GM12878 (cell line): ENCODE measurements around the gene ADK. TPM values are rescaled to one million over a fixed set of nuclear protein-coding genes. Genes with fewer than 3 reads are reported as not detected.

ENCODE experiments used
- ATAC-seq: fragments of 200-7000 bp; cut with Tn5 transposase; 3 replicates; pipeline ENCODE4 v1.9.1; 2020; ENCODE audit warnings: mild to moderate bottlenecking, moderate library complexity
- BruUV-seq: library from RNA; stranded (reverse); fragments of 400-500 nt; replicated peaks from 2 replicates; lab custom pipeline; 2021; lab: Mats Ljungman, UMichigan
- CTCF ChIA-PET: fragments of 300-600 bp; sonication (Branson Sonifier 250); formaldehyde crosslinking; extraction: SDS; loops from one replicate; lab custom pipeline; 2021; ENCODE audit warnings: inconsistent platforms; lab: Yijun Ruan, JAX
- POLR2A ChIA-PET: fragments of 350-600 bp; formaldehyde crosslinking; extraction: SDS; loops from one replicate; lab custom pipeline; 2021; ENCODE audit warnings: inconsistent platforms; lab: Charles Lee
- RAD21 ChIA-PET: fragments of 300-600 bp; sonication (Branson Sonifier 250); formaldehyde crosslinking; loops from one replicate; lab custom pipeline; 2023; ENCODE audit warnings: antibody characterized with exemption; ENCODE audit not compliant: unreplicated experiment; lab: Charles Lee
- SMC1A ChIA-PET: fragments of 300-600 bp; sonication (Branson Sonifier 250); formaldehyde crosslinking; loops from one replicate; lab custom pipeline; 2023; ENCODE audit not compliant: unreplicated experiment, uncharacterized antibody; lab: Charles Lee
- DNase-seq: peaks from one replicate; pipeline ENCODE4 v3.0.0-alpha.2; 2011; ENCODE audit warnings: low read depth, low spot score
- FAIRE-seq: peaks from 3 replicates; lab custom pipeline; 2011; peaks lifted over from hg19 to GRCh38; lab: Jason Lieb, UNC
- H2AFZ ChIP-seq: 2 replicates; pipeline ENCODE4 v1.6.0; 2011; ENCODE audit warnings: low read depth, low read length, control low read depth; ENCODE audit not compliant: control insufficient read depth
- H3K27ac ChIP-seq: 2 replicates; pipeline ENCODE4 v1.5.1; 2011; ENCODE audit warnings: control low read depth; ENCODE audit not compliant: control insufficient read depth, insufficient read depth
- H3K27me3 ChIP-seq, 2 experiments: replicated peaks in 1 of 2; 2 replicates each; pipeline versions ENCODE4 v1.6.0 to v1.6.1; 2011; ENCODE audit warnings: low read length in 1 of 2; ENCODE audit not compliant: control insufficient read depth in 2 of 2, insufficient read depth in 2 of 2
- H3K36me3 ChIP-seq, 2 experiments: 2 replicates each; pipeline ENCODE4 v1.5.1; 2011; ENCODE audit warnings: low read length in 1 of 2; ENCODE audit not compliant: control insufficient read depth in 2 of 2, insufficient read depth in 2 of 2
- H3K4me1 ChIP-seq: 2 replicates; pipeline ENCODE4 v1.6.1; 2011; ENCODE audit warnings: mild to moderate bottlenecking, low read length, moderate library complexity, mixed read lengths; ENCODE audit not compliant: control insufficient read depth, insufficient read depth
- H3K4me2 ChIP-seq: 2 replicates; pipeline ENCODE4 v1.6.0; 2011; ENCODE audit warnings: control low read depth; ENCODE audit not compliant: control insufficient read depth, insufficient read depth
- H3K4me3 ChIP-seq: fragments of 200-600 bp; sonication (generic); 2 replicates; pipeline ENCODE4 v1.5.1; 2016
- H3K79me2 ChIP-seq: 2 replicates; pipeline ENCODE4 v1.6.0; 2011; ENCODE audit warnings: low read length; ENCODE audit not compliant: control insufficient read depth, insufficient read depth
- H3K9ac ChIP-seq: 2 replicates; pipeline ENCODE4 v1.8.0; 2011; ENCODE audit warnings: low read length, control low read depth, mixed read lengths; ENCODE audit not compliant: control insufficient read depth, insufficient read depth
- H3K9me3 ChIP-seq: replicated peaks from 3 replicates; pipeline ENCODE4 v1.5.1; 2011; ENCODE audit warnings: mild to moderate bottlenecking, low read length; ENCODE audit not compliant: control insufficient read depth, insufficient read depth
- H4K20me1 ChIP-seq: 2 replicates; pipeline ENCODE4 v1.6.0; 2011; ENCODE audit not compliant: control insufficient read depth, insufficient read depth
- BCL3 ChIP-seq: IDR thresholded peaks from 2 replicates; pipeline ENCODE4 v1.6.1; 2011; ENCODE audit warnings: borderline replicate concordance, low read depth, mild to moderate bottlenecking, moderate library complexity, low read length; ENCODE audit not compliant: insufficient read depth, poor library complexity, severe bottlenecking
- LARP7 ChIP-seq: fragments of 450-650 bp; IDR thresholded peaks from 2 replicates; pipeline ENCODE4 v1.6.1; 2017; ENCODE audit warnings: mild to moderate bottlenecking
- RB1 ChIP-seq: fragments of 450-650 bp; formaldehyde crosslinking; IDR thresholded peaks from 2 replicates; pipeline ENCODE4 v1.6.1; 2017; ENCODE audit warnings: mild to moderate bottlenecking, borderline replicate concordance
- USF2 ChIP-seq: IDR thresholded peaks from 2 replicates; pipeline ENCODE4 v1.6.1; 2011; ENCODE audit warnings: low read depth, low read length, improper control_type of control experiment, borderline replicate concordance
- WGBS: methylation state at CpG from one replicate; pipeline ENCODE4 v1.1.6; 2016; ENCODE audit warnings: low lambda C conversion rate; ENCODE audit not compliant: insufficient replicate concordance, insufficient coverage; ENCODE audit errors: missing lambda C conversion rate; 5-methylcytosine and 5-hydroxymethylcytosine counted together
- in situ Hi-C: fragments of 300-500 bp; cut with MboI; formaldehyde crosslinking; loops from 9 replicates; pipeline ENCODE4 v1.14.3; 2018; ENCODE audit warnings: mixed read lengths
- intact Hi-C: fragments of 100-400 bp; cut with micrococcal nuclease; formaldehyde crosslinking; loops from one replicate; pipeline ENCODE4 v1.14.2; 2022; ENCODE audit not compliant: unreplicated experiment
- polyA plus RNA-seq, 11 experiments: library from polyadenylated mRNA; depleted of rRNA in 4 of 11; unstranded in 6 of 11; stranded (reverse) in 5 of 11; fragments of >200 nt; fragmentation: Nextera tagmentation in 4 of 11; fragmentation: Illumina TruSeq in 1 of 11; extraction: Ambion mirVana in 4 of 11; extraction: Trizol in 1 of 11; gene quantifications; 1 replicate in 1 of 11; 2 replicates in 10 of 11; pipeline versions ENCODE4 v1.2.1 to v1.2.3, GENCODE V29; 2011 to 2016; ENCODE audit warnings: inconsistent platforms in 2 of 11, missing spikeins in 2 of 11, low read depth in 1 of 11
- total RNA-seq, 4 experiments: library from RNA; depleted of rRNA in 3 of 4; stranded (reverse); fragments of >200 nt in 3 of 4; fragmentation: Illumina TruSeq in 1 of 4; extraction: Trizol in 1 of 4; gene quantifications; 2 replicates each; pipeline versions ENCODE4 v1.2.1 to v1.2.3, GENCODE V29; 2013 to 2021

ADK gene
- total and polyA plus RNA-seq, 10 of the 15 experiments (the other 5 are each of a cell fraction or from before 2014, with no cell fraction given), result 42.0 to 151 (median 81.6) TPM

GRCh38 chr10:74645692-74646091 lies 494.7 kb downstream of the ADK start:
- WGBS, result 51% methylated on average over 3 of the region's 3 CpGs
- no TSS peak for BruUV-seq
- TF ChIP-seq USF2 (no peak), RB1 (no peak), LARP7 (no peak), BCL3 (no peak)
- in situ Hi-C loops (no loop called here), intact Hi-C loops (no loop called here)
- SMC1A ChIA-PET, result interaction anchor here (0.7 to 2.5 kb wide), 10 partner anchors 8 to 57 kb away, joined by 3 to 16 read pairs (median 4); no protein-coding TSS in a partner anchor
- CTCF ChIA-PET, result no interaction called here
- Histone ChIP-seq H3K27ac (no peak overlapping the region), H3K9me3 (peaks cover 3% of the 10 kb centered on the region), H2AFZ (no peak overlapping the region), H3K27me3 (no peaks in the 10 kb centered on the region), H3K4me1 (no peaks in the 10 kb centered on the region), H4K20me1 (no peaks in the 10 kb centered on the region), H3K9ac (no peak overlapping the region), H3K79me2 (no peaks in the 10 kb centered on the region), H3K4me3 (no peak overlapping the region), H3K36me3 (no peaks in the 10 kb centered on the region; a peak in 1 of 4 replicates), H3K4me2 (no peak overlapping the region)
- ATAC-seq (no peak), FAIRE-seq (no peak), DNase-seq (no peak)
- POLR2A ChIA-PET, result no interaction called here
- RAD21 ChIA-PET, result no interaction called here
